Measurements from ENCODE around the gene TIMM17B.
A peak's percentile ranks its signal among the peaks of the same experiment; 100 is the strongest.

TIMM17B gene

GRCh38 chrX:48897625-48898306 lies at the start of gene TIMM17B, which contains the start of gene PQBP1:
Gene TIMM17B (minus strand): TSS chrX:48897768. CDS start chrX:48897749, 19 bp downstream.
Gene PQBP1 (plus strand): TSS chrX:48897930. CDS start chrX:48898510, 580 bp downstream.
- TF ChIP-seq, protein P1, sequence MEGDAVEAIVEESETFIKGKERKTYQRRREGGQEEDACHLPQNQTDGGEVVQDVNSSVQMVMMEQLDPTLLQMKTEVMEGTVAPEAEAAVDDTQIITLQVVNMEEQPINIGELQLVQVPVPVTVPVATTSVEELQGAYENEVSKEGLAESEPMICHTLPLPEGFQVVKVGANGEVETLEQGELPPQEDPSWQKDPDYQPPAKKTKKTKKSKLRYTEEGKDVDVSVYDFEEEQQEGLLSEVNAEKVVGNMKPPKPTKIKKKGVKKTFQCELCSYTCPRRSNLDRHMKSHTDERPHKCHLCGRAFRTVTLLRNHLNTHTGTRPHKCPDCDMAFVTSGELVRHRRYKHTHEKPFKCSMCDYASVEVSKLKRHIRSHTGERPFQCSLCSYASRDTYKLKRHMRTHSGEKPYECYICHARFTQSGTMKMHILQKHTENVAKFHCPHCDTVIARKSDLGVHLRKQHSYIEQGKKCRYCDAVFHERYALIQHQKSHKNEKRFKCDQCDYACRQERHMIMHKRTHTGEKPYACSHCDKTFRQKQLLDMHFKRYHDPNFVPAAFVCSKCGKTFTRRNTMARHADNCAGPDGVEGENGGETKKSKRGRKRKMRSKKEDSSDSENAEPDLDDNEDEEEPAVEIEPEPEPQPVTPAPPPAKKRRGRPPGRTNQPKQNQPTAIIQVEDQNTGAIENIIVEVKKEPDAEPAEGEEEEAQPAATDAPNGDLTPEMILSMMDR (conservative IDR thresholded peaks at IDR 0.05; ENCODE audit: low read length): no peak
- peak; percentile 96 for DNase-seq (ENCODE audit: low read depth)
- H3K4me3 ChIP-seq (ENCODE audit: low read length): peak within 1 kb of the TSS; percentile 80

DNA sequence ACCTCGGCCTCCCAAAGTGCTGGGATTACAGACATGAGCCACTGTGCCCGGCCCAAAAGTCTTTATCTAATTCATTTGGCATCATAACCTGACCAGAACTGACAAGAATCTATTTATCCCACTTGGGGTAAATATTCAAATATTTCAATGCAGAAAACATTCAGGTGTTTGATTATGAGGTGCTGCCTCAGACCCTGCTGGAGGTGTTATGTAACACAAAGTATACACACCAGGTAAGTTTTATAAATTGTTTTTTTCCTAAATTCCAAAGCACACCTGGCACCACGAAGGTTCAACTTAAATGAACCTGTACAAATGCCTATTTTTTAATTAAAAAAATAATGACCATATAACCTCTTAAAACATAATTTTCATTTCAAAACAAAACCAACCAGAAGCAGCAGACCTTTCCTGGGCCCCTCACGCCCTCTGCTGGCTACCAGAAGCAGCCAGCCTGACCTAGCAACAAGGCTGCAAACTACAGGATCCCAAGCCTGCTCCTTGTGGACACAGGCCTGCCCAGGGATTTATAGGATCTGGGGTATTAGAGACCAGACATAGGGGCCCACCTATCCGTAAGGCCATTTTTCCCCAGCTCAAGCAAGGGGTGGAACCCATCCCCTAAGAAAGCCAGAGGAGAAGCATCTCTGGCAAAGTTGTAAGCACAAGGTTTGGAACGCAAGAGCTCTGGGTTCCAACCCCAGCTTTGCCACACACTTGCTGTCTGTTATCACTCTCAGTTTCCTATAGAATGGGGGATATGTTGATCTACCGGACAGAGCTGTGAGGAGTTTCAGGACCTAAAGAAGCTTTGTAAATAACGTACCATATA lies 48.2 kb upstream of the TIMM17B start:
- no peak overlapping the region for H3K4me3 ChIP-seq (ENCODE audit: low read length)
- TF ChIP-seq, protein P1 (conservative IDR thresholded peaks at IDR 0.05; ENCODE audit: low read length): peak; percentile 75
- DNase-seq (ENCODE audit: low read depth): peak; percentile 42

- no peak for DNase-seq (ENCODE audit: low read depth)
- no peak overlapping the region for H3K4me3 ChIP-seq (ENCODE audit: low read length)
- TF ChIP-seq, protein P1 (conservative IDR thresholded peaks at IDR 0.05; ENCODE audit: low read length): no peak
These were observed 45.3 kb upstream of the TIMM17B start for GRCh38 chrX:48942895-48943294.

DNA sequence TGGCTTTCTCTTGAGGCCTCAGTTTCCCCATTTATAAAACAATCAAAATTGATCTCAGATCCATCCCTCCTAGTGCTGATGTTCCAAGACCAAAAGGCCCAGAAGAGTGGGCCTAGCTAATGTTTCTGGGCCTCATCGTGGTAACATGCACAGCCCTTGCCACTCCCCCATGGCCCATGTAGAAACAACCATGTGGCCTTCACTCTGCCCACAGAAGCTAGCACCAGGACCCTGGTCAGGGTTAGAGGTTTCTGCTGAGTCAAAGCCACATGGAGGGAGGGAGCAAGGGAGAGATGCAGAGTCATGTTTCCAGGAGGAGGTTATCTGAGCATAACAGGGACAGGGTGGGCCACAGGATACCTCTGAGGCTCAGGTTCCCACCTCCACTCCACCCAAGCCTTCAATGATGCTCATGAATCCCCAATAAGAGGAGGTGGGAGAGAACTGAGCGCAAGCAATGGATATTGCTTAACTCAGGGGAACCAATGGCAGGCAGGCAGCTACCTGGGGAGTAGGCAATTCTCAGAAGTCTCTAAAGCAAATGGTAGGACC lies 42.9 kb upstream of the TIMM17B start:
- no peak overlapping the region for H3K4me3 ChIP-seq (ENCODE audit: low read length)
- no peak for DNase-seq (ENCODE audit: low read depth)
- TF ChIP-seq, protein P1 (conservative IDR thresholded peaks at IDR 0.05; ENCODE audit: low read length): no peak

DNA sequence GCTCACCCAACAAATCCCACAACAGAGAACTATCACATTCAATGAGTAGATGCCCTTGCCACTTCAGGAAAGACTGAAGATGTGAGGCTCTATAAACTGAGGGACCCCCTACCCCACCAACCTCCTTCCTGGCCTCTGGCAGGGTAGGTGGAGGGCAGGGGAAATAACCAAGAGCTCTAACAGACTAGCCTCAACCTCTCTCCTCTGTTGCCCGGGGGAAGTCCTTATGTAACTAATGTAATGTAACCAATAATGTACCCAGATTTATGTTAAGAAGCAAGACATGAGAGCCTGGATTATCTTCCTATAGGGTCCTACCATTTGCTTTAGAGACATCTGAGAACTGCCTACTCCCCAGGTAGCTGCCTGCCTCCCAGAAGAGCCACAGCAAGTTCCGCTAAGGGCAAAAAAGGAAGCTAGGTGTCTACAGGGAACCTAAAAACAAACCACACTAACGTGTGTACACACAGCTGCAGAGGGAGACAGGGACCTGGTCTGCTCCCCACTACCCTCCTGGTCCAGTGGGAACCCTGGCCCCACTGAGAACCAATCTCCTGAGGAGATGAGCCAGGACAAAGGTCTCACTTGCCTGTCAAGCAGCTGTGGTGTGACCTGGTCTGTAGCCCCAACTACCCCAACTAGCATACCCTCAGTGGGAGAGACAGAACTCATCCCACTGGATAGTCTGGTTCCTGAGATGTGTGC lies 42.1 kb upstream of the TIMM17B start:
- TF ChIP-seq, protein P1 (conservative IDR thresholded peaks at IDR 0.05; ENCODE audit: low read length): no peak
- no peak for DNase-seq (ENCODE audit: low read depth)
- no peak overlapping the region for H3K4me3 ChIP-seq (ENCODE audit: low read length)

GRCh38 chrX:48938721-48939425 lies 41.3 kb upstream of the TIMM17B start:
- TF ChIP-seq, protein P1 (conservative IDR thresholded peaks at IDR 0.05; ENCODE audit: low read length): no peak
- DNase-seq (ENCODE audit: low read depth): no peak

More at GRCh38 chrX:48938721-48939425, 41.3 kb upstream of the TIMM17B start:
- no peak overlapping the region for H3K4me3 ChIP-seq (ENCODE audit: low read length)

Measured in AG10803 (cell line).